ENCODE measurements around the gene IFNL3.
A peak's percentile ranks its signal among the peaks of the same experiment; 100 is the strongest.

DNA sequence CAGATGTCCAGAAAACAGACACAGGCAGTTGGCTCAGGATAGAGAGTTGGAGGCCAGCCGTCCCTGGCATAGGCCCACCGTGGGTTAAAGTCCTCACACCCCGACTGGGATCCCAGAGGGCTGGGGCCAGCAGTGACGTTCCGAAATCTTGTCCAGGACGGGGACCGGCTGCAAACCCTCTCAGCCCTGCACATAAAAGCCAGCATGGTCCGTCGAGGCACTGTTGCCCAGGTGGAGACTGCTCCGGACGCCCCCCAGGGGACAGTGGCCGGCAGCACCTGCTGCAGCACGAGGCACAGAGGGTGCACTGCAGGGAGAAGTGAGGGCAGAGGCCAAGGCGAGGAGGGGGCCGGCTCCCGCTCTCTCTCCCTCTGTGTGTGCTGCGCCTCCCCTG, 19.1 kb upstream of the IFNL3 start:
- TF ChIP-seq, protein P1, sequence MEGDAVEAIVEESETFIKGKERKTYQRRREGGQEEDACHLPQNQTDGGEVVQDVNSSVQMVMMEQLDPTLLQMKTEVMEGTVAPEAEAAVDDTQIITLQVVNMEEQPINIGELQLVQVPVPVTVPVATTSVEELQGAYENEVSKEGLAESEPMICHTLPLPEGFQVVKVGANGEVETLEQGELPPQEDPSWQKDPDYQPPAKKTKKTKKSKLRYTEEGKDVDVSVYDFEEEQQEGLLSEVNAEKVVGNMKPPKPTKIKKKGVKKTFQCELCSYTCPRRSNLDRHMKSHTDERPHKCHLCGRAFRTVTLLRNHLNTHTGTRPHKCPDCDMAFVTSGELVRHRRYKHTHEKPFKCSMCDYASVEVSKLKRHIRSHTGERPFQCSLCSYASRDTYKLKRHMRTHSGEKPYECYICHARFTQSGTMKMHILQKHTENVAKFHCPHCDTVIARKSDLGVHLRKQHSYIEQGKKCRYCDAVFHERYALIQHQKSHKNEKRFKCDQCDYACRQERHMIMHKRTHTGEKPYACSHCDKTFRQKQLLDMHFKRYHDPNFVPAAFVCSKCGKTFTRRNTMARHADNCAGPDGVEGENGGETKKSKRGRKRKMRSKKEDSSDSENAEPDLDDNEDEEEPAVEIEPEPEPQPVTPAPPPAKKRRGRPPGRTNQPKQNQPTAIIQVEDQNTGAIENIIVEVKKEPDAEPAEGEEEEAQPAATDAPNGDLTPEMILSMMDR (IDR thresholded peaks at IDR 0.05): no peak
- peak; percentile 95 for TF ChIP-seq MAX (CRISPR knock-in tag; IDR thresholded peaks at IDR 0.05)
- TF ChIP-seq, protein P2, sequence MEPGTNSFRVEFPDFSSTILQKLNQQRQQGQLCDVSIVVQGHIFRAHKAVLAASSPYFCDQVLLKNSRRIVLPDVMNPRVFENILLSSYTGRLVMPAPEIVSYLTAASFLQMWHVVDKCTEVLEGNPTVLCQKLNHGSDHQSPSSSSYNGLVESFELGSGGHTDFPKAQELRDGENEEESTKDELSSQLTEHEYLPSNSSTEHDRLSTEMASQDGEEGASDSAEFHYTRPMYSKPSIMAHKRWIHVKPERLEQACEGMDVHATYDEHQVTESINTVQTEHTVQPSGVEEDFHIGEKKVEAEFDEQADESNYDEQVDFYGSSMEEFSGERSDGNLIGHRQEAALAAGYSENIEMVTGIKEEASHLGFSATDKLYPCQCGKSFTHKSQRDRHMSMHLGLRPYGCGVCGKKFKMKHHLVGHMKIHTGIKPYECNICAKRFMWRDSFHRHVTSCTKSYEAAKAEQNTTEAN (CRISPR knock-in tag; IDR thresholded peaks at IDR 0.05): 0 out of 2 replicates have a peak, but pooled peaks have one; percentile 60
- no peak for TF ChIP-seq ZNF263 (CRISPR knock-in tag; IDR thresholded peaks at IDR 0.05; ENCODE audit: low read depth)
